ENCODE data around the gene REPS1.
"Not testable (repeated sequence)": the region's sequence is repeated elsewhere in the genome, so short reads cannot be mapped to it uniquely, and the experiment has no call there.

REPS1 gene

GRCh38 chr6:138999949-139000725, 12.1 kb upstream of the REPS1 start:
- DNase-seq = no peak

GRCh38 chr6:138997136-138997535, 9.1 kb upstream of the REPS1 start:
- no peak for DNase-seq

GRCh38 chr6:138996524-138996923, 8.5 kb upstream of the REPS1 start:
- DNase-seq = no peak

- not testable (repeated sequence) for DNase-seq
Measured at GRCh38 chr6:138993410-138993809, 5.4 kb upstream of the REPS1 start.

GRCh38 chr6:138992965-138993364, 4.9 kb upstream of the REPS1 start:
- not testable (repeated sequence) for DNase-seq

- no peak for DNase-seq
Measured at GRCh38 chr6:138991206-138991605, 3.2 kb upstream of the REPS1 start.

GRCh38 chr6:138989098-138989983, 1.3 kb upstream of the REPS1 start:
- no peak for DNase-seq

GRCh38 chr6:138988469-138988834, 399 bp upstream of the REPS1 start:
- DNase-seq = no peak

GRCh38 chr6:138987080-138987642, 892 bp downstream of the REPS1 start:
- DNase-seq = no peak

GRCh38 chr6:138986578-138986977, 1.5 kb downstream of the REPS1 start:
- DNase-seq = no peak

GRCh38 chr6:138981416-138981815, 6.6 kb downstream of the REPS1 start:
- DNase-seq = no peak

GRCh38 chr6:138979813-138980668, 8.0 kb downstream of the REPS1 start:
- no peak for DNase-seq

GRCh38 chr6:138979365-138979764, 8.7 kb downstream of the REPS1 start:
- DNase-seq = no peak

- no peak for DNase-seq
Measured at GRCh38 chr6:138978229-138978628, 9.8 kb downstream of the REPS1 start.

GRCh38 chr6:138977646-138978167, 10.3 kb downstream of the REPS1 start:
- DNase-seq = no peak

GRCh38 chr6:138977242-138977641, 10.8 kb downstream of the REPS1 start:
- DNase-seq = no peak

GRCh38 chr6:138975815-138976214, 12.2 kb downstream of the REPS1 start:
- no peak for DNase-seq

- DNase-seq = no peak
Measured at GRCh38 chr6:138973466-138974153, 14.4 kb downstream of the REPS1 start.

GRCh38 chr6:138972226-138972665, 15.8 kb downstream of the REPS1 start:
- no peak for DNase-seq

GRCh38 chr6:138971601-138972000, 16.5 kb downstream of the REPS1 start:
- no peak for DNase-seq

- DNase-seq = no peak
Measured at GRCh38 chr6:138970856-138971425, 17.1 kb downstream of the REPS1 start.
